ENCODE results near the gene RAB14. TPM values are rescaled to one million over a fixed set of nuclear protein-coding genes. Genes with fewer than 3 reads are reported as not detected.

The RAB14 gene
- polyA plus RNA-seq, 4 donors, result 36.3 to 67.8 (median 40.6) TPM

DNA sequence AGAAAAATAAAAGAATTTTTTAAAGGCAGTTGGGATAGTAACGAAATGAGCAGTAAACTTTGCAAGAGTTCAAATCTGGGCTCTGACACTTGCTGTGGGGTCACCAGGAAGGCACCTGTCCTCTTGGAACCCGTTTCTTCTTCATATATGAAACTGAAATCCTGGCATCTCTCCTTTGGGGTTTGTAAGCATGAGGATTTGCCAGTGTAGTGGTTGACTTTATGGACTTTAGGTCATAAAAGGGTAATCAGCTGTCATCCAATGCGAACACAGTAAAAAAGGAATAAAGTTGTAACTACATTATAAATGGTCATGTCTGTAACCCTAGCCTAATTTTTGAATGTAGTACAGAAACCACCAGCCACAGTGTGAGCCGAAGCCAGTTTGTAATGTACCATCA is 1.3 kb downstream of the RAB14 start:
- no peaks in the 10 kb centered on the region for H3K36me3 ChIP-seq (ENCODE audit: control insufficient read depth in 3 of 3, insufficient read depth in 2 of 3, low read depth in 1 of 3, low read length in 3 of 3)
- FAIRE-seq, result no peak
- no peaks in the 10 kb centered on the region for H3K9me3 ChIP-seq (ENCODE audit: control insufficient read depth in 2 of 2, insufficient read depth in 1 of 2, low read depth in 1 of 2, low read length in 1 of 2)
- peak overlapping the region; percentile 82 to 99 (median 99) for H3K4me3 ChIP-seq (ENCODE audit: low read depth in 1 of 3, low read length in 3 of 3)
- DNase-seq, result peak; percentile 61 to 69
- H3K27me3 ChIP-seq (ENCODE audit: control insufficient read depth in 3 of 3, insufficient read depth in 3 of 3, low read length in 3 of 3), result no peaks in the 10 kb centered on the region
- peaks cover 2 to 14% (median 6%) of the 10 kb centered on the region in 3 donors for H3K4me1 ChIP-seq (ENCODE audit: control insufficient read depth in 3 of 3, insufficient read depth in 2 of 3, low read depth in 1 of 3, low read length in 2 of 3)
- WGBS, 3 donors, result 1 to 12% (median 2%) methylated on average over 4 of the region's 4 CpGs
- peak overlapping the region; percentile 89 to 98 (median 96) for H3K27ac ChIP-seq (ENCODE audit: low read depth in 1 of 3, low read length in 2 of 3)

DNA sequence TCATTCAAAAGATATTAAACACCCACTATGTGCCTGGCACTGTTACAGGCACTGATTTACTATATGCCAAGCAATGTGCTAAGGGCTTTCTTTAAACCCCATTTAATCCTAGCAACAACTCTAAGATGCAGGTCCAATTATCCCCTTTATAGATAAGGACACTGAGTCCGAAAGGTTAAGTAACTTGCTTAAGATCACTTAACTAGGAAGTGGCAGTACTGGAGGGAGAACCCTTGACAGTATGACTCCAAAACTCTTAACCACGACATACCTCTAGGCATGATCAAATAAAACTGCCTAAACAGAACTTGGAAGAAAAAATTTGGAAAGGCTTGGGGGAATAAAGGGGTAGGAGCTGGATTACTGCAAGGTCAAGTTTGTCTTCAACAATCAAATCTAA is 1.7 kb downstream of the RAB14 start:
- Histone ChIP-seq H3K27ac (ENCODE audit: low read depth in 1 of 3, low read length in 2 of 3) (peak overlapping the region; percentile 89 to 98 (median 96)), H3K4me3 (ENCODE audit: low read depth in 1 of 3, low read length in 3 of 3) (peak overlapping the region; percentile 82 to 99 (median 99)), H3K27me3 (ENCODE audit: control insufficient read depth in 3 of 3, insufficient read depth in 3 of 3, low read length in 3 of 3) (no peaks in the 10 kb centered on the region), H3K36me3 (ENCODE audit: control insufficient read depth in 3 of 3, insufficient read depth in 2 of 3, low read depth in 1 of 3, low read length in 3 of 3) (no peaks in the 10 kb centered on the region), H3K9me3 (ENCODE audit: control insufficient read depth in 2 of 2, insufficient read depth in 1 of 2, low read depth in 1 of 2, low read length in 1 of 2) (no peaks in the 10 kb centered on the region), H3K4me1 (ENCODE audit: control insufficient read depth in 3 of 3, insufficient read depth in 2 of 3, low read depth in 1 of 3, low read length in 2 of 3) (peaks cover 2 to 14% (median 6%) of the 10 kb centered on the region in 3 donors)
- DNase-seq (peak; percentile 47 to 65), FAIRE-seq (no peak)
- 3 to 21% (median 10%) methylated on average over 2 of the region's 2 CpGs for WGBS, 3 donors

DNA sequence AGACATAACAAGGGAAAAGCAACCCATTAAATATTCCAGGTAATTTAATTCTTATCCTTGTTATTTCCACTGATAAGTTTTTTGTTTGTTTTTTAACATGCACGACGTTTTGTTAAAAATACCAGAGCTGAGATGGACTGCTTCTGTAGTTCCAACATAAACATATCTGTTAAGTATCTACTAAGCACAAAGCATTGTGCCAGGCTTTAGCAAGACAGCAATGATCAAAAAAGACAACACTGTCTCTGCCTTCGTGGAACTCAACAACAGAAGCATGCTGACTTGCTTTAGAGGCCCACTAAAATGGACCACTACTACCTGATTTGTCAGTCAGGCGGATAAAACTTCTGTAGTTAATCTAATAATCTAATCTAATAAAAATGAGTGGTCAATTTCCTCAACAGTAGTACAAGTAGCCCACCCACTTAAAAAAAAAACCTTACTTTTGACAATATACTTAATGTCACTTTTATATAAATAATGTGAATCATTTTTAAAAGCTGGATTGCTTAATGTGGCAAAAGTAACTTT is 3.1 kb downstream of the RAB14 start:
- no peak for DNase-seq
- Histone ChIP-seq H3K9me3 (ENCODE audit: control insufficient read depth in 2 of 2, insufficient read depth in 1 of 2, low read depth in 1 of 2, low read length in 1 of 2) (no peaks in the 10 kb centered on the region), H3K27ac (ENCODE audit: low read depth in 1 of 3, low read length in 2 of 3) (no peak overlapping the region), H3K4me1 (ENCODE audit: control insufficient read depth in 3 of 3, insufficient read depth in 2 of 3, low read depth in 1 of 3, low read length in 2 of 3) (peaks cover 2 to 14% (median 6%) of the 10 kb centered on the region in 3 donors), H3K4me3 (ENCODE audit: low read depth in 1 of 3, low read length in 3 of 3) (no peak overlapping the region), H3K27me3 (ENCODE audit: control insufficient read depth in 3 of 3, insufficient read depth in 3 of 3, low read length in 3 of 3) (no peaks in the 10 kb centered on the region), H3K36me3 (ENCODE audit: control insufficient read depth in 3 of 3, insufficient read depth in 2 of 3, low read depth in 1 of 3, low read length in 3 of 3) (no peaks in the 10 kb centered on the region)
- 21 to 30% (median 27%) methylated on average over 4 of the region's 4 CpGs for whole genome bisulfite sequencing, 3 donors
- no peak for FAIRE-seq

DNA sequence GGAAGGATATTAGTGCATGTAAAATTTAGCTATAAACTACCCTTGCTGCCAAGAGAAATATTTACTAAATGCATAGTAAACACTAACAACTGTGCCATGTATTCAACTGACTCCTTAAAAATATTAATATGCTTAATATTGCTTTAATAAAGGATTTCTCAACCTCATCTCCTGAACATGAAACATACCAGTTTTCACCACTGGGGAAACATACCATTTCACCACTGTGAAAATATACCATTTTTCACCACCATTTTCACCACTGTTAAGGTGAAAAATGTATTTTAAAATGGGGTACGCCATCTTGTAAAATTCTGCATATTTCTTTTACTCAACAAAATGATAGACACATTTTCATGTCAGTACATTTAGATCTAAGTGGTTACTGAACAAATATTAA is 4.5 kb downstream of the RAB14 start:
- no peaks in the 10 kb centered on the region for H3K27me3 ChIP-seq (ENCODE audit: control insufficient read depth in 3 of 3, insufficient read depth in 3 of 3, low read length in 3 of 3)
- DNase-seq (no peak), FAIRE-seq (no peak)
- H3K36me3 ChIP-seq (ENCODE audit: control insufficient read depth in 3 of 3, insufficient read depth in 2 of 3, low read depth in 1 of 3, low read length in 3 of 3), result no peaks in the 10 kb centered on the region
- no peak overlapping the region for H3K4me3 ChIP-seq (ENCODE audit: low read depth in 1 of 3, low read length in 3 of 3)
- no peak overlapping the region for H3K27ac ChIP-seq (ENCODE audit: low read depth in 1 of 3, low read length in 2 of 3)
- peaks cover 0 to 14% (median 6%) of the 10 kb centered on the region in 3 donors for H3K4me1 ChIP-seq (ENCODE audit: control insufficient read depth in 3 of 3, insufficient read depth in 2 of 3, low read depth in 1 of 3, low read length in 2 of 3)
- 94 to 97% (median 95%) methylated on average over 1 of the region's 1 CpG for WGBS, 3 donors
- no peaks in the 10 kb centered on the region for H3K9me3 ChIP-seq (ENCODE audit: control insufficient read depth in 2 of 2, insufficient read depth in 1 of 2, low read depth in 1 of 2, low read length in 1 of 2)

- peak in 1 of 2 donors; percentile 19 for DNase-seq
- FAIRE-seq, result no peak
- H3K9me3 ChIP-seq (ENCODE audit: control insufficient read depth in 2 of 2, insufficient read depth in 1 of 2, low read depth in 1 of 2, low read length in 1 of 2), result no peaks in the 10 kb centered on the region
- WGBS, 3 donors, result 16 to 39% (median 20%) methylated on average over 4 of the region's 4 CpGs
- H3K27ac ChIP-seq (ENCODE audit: low read depth in 1 of 3, low read length in 2 of 3), result no peak overlapping the region
- H3K27me3 ChIP-seq (ENCODE audit: control insufficient read depth in 3 of 3, insufficient read depth in 3 of 3, low read length in 3 of 3), result no peaks in the 10 kb centered on the region
- peaks cover 0 to 14% (median 6%) of the 10 kb centered on the region in 3 donors for H3K4me1 ChIP-seq (ENCODE audit: control insufficient read depth in 3 of 3, insufficient read depth in 2 of 3, low read depth in 1 of 3, low read length in 2 of 3)
- H3K4me3 ChIP-seq (ENCODE audit: low read depth in 1 of 3, low read length in 3 of 3), result peak overlapping the region in 1 of 3 donors; percentile 15
- no peaks in the 10 kb centered on the region for H3K36me3 ChIP-seq (ENCODE audit: control insufficient read depth in 3 of 3, insufficient read depth in 2 of 3, low read depth in 1 of 3, low read length in 3 of 3)
Observed at GRCh38 chr9:121196389-121196788, 5.3 kb downstream of the RAB14 start.

DNA sequence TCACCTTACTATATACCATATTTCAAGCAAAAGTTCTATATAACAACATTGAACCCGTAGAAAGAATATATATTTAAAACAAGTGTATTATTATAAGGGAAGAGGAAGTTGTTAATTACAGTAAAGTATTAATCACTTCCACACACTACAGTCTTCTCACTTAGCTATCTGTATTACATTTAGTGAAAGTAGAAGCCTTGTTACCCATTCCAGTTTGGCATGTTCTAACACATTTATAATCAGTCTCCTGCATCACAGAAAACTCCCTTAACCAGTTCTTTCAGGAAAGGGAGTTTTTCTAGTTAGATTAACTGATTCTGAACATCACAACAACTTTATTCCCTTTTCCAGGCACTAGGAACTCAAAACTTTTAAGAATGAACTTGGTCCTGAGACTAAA is 6.9 kb downstream of the RAB14 start:
- Histone ChIP-seq H3K4me3 (ENCODE audit: low read depth in 1 of 3, low read length in 3 of 3) (no peak overlapping the region), H3K36me3 (ENCODE audit: control insufficient read depth in 3 of 3, insufficient read depth in 2 of 3, low read depth in 1 of 3, low read length in 3 of 3) (no peaks in the 10 kb centered on the region), H3K4me1 (ENCODE audit: control insufficient read depth in 3 of 3, insufficient read depth in 2 of 3, low read depth in 1 of 3, low read length in 2 of 3) (peaks cover 0 to 9% (median 6%) of the 10 kb centered on the region in 3 donors), H3K9me3 (ENCODE audit: control insufficient read depth in 2 of 2, insufficient read depth in 1 of 2, low read depth in 1 of 2, low read length in 1 of 2) (no peaks in the 10 kb centered on the region), H3K27me3 (ENCODE audit: control insufficient read depth in 3 of 3, insufficient read depth in 3 of 3, low read length in 3 of 3) (no peaks in the 10 kb centered on the region), H3K27ac (ENCODE audit: low read depth in 1 of 3, low read length in 2 of 3) (no peak overlapping the region)
- FAIRE-seq (no peak), DNase-seq (no peak)
- 20 to 25% (median 22%) methylated on average over 1 of the region's 1 CpG for WGBS, 3 donors

- no peaks in the 10 kb centered on the region for H3K36me3 ChIP-seq (ENCODE audit: control insufficient read depth in 3 of 3, insufficient read depth in 2 of 3, low read depth in 1 of 3, low read length in 3 of 3)
- H3K27me3 ChIP-seq (ENCODE audit: control insufficient read depth in 3 of 3, insufficient read depth in 3 of 3, low read length in 3 of 3), result no peaks in the 10 kb centered on the region
- H3K9me3 ChIP-seq (ENCODE audit: control insufficient read depth in 2 of 2, insufficient read depth in 1 of 2, low read depth in 1 of 2, low read length in 1 of 2), result no peaks in the 10 kb centered on the region
- 0 to 5% (median 0%) methylated on average over 1 of the region's 1 CpG for WGBS, 3 donors
- no peak overlapping the region for H3K27ac ChIP-seq (ENCODE audit: low read depth in 1 of 3, low read length in 2 of 3)
- no peak overlapping the region for H3K4me3 ChIP-seq (ENCODE audit: low read depth in 1 of 3, low read length in 3 of 3)
- FAIRE-seq, result no peak
- peaks cover 0 to 3% (median 3%) of the 10 kb centered on the region in 3 donors for H3K4me1 ChIP-seq (ENCODE audit: control insufficient read depth in 3 of 3, insufficient read depth in 2 of 3, low read depth in 1 of 3, low read length in 2 of 3)
- DNase-seq, result no peak
Observed at GRCh38 chr9:121192959-121193640, 8.6 kb downstream of the RAB14 start.

DNA sequence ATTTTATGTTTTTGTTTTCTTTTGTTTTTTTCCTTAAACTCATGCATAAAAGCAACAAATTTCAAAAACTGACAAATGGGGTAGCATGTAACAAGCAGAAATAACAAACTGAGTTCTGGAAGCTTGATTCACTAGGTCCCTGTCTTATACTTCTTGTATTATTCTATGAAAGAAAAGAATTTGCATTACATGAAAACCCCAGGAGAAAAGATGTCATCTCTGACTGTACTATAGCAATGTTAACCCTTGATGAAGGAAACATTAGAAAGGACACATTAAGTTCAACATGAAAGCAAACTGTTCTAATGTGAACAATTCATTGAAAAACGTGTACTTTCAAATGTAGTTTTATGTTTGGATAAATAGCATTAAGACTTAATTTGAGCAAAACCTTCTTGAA is 9.2 kb downstream of the RAB14 start:
- peaks cover 0 to 3% (median 3%) of the 10 kb centered on the region in 3 donors for H3K4me1 ChIP-seq (ENCODE audit: control insufficient read depth in 3 of 3, insufficient read depth in 2 of 3, low read depth in 1 of 3, low read length in 2 of 3)
- H3K4me3 ChIP-seq (ENCODE audit: low read depth in 1 of 3, low read length in 3 of 3), result no peak overlapping the region
- no peaks in the 10 kb centered on the region for H3K9me3 ChIP-seq (ENCODE audit: control insufficient read depth in 2 of 2, insufficient read depth in 1 of 2, low read depth in 1 of 2, low read length in 1 of 2)
- H3K27me3 ChIP-seq (ENCODE audit: control insufficient read depth in 3 of 3, insufficient read depth in 3 of 3, low read length in 3 of 3), result no peaks in the 10 kb centered on the region
- FAIRE-seq, result no peak
- no peak for DNase-seq
- 31 to 46% (median 40%) methylated on average over 1 of the region's 1 CpG for WGBS, 3 donors
- no peak overlapping the region for H3K27ac ChIP-seq (ENCODE audit: low read depth in 1 of 3, low read length in 2 of 3)
- H3K36me3 ChIP-seq (ENCODE audit: control insufficient read depth in 3 of 3, insufficient read depth in 2 of 3, low read depth in 1 of 3, low read length in 3 of 3), result no peaks in the 10 kb centered on the region

Data from small intestine (tissue), 7 donors.